CD4-positive, alpha-beta T cell treated with Interleukin-15 for 1 hour (primary cell): ENCODE measurements around the gene ARL6IP4.
A peak's percentile ranks its signal among the peaks of the same experiment; 100 is the strongest.
"Not testable (repeated sequence)": the region's sequence is repeated elsewhere in the genome, so short reads cannot be mapped to it uniquely, and the experiment has no call there.

Experiments
- DNase-seq: peaks from one replicate; pipeline ENCODE4 v3.0.0-alpha.2; 2020

ARL6IP4 gene

DNA sequence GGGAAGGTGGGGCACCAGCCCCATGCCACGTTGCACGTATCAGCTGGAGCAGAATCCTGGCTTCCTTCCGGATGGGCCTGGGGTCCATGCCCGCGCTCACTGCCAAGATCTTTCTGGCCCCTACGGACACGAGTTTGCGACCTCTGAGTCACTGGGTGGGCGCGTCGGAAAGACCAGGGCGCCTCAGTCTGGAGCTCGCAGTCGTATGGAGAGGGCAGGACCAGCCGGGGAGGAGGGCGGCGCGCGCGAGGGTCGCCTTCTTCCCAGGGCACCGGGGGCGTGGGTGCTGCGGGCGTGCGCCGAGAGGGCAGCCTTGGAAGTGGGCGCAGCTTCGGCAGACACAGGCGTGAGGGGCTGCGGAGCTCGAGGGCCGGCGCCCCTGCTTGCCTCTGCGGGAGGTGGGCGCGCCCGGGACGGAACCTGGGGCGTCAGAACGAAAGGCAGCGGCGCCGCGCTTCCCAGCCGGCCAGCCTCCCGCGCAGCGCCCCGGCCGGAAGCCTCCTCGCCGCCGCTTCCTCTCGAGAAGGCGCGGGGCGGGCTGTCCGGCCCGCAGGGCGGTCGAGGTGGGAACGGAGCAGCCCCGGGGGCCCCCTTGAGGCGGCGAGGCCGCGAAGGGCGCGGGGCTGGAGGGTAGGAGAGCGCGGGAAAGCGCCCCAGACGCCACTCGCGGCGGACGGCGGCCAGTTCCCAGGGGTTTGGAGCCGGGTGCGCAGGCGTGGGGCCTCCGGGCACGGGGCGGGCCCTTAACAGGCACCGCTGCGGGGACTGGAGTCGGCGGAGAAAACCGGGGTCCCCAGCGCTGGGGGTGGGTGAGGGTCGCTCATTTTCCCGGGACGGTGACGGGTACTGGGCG, at the start of gene ARL6IP4:
TSS of gene ARL6IP4 (plus strand) at position 499 of the 853 bp plus-strand sequence. CDS start 459 bp downstream, outside the sequence.
- DNase-seq, result peak; percentile 62

DNA sequence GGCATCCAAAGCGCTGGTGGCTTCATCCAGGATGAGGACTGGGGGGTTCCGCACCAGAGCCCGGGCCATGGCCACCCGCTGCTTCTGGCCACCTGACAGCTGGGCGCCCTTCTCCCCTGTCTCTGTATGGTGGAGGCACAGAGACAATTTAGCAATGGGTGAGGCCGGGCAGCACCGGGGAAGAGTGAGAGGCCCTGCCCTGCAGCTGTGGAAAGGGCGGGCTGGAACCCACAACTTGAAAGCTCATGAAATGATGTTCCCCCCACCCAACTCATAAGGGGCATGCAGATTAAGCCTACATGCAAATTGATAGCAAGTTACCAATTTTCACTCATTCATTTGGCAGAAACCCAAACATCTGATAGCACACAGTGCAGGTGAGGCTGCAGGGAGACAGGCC, 48.3 kb upstream of the ARL6IP4 start:
- no peak for DNase-seq

DNA sequence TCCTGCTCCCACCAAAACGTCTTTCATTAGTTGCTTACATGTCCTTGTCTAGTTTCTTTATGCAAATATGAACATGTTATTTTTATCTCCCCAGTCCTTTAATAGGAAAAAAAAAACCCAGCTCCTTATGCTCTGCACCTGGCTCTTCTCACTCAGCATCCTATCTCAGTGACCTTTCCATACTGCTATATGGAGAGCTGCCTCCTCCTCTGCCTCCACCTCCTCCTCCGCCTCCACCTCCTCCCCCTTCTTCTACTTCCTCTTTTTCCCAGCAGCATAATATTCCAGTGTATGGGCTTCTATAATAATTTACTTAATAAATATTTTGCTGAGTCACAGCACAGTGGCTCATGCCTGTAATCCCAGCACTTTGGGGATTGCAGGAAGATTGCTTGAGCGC, 45.8 kb upstream of the ARL6IP4 start:
- DNase-seq, result no peak

DNA sequence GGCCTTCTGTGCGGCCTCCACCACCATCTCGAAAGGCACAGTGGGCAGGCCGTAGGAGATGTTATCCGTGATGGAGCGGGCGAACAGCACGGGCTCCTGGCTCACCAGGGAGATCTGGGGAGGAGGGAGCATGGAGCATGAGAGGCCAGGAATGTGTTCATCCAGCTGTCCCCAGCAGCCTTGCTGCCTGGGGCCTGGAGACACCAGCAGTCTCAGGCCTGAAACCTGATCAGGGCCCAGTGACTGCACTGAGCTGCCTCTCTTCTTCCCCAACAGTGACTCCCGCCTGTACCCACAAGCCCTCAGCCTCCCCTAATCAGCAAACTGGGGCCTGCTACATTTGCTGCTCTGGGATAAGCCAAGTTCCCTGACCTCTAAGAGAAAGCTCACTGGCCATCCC, 45.2 kb upstream of the ARL6IP4 start:
- no peak for DNase-seq

DNA sequence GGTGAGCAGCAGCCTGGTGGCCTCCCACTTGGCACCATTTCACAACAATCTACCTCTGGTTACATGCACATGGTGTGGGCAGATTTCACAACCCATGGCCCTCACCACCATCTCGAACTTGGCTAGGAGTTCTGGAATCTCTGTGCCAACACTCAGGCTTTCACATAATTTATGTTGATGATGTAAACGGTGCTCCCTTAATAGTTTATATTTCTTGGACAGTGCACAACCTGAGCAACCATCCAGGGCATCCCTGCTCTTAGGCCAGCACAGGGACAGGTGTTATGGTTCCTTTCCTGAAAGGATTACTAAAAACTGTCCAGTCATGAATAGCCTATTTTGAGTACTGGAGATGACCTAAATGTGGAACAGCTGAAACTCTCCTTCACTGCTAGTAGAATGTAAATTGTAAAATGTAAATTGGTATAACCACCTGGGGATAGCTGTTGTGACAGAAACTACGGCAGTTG, 42.8 kb upstream of the ARL6IP4 start:
- DNase-seq, result no peak

DNA sequence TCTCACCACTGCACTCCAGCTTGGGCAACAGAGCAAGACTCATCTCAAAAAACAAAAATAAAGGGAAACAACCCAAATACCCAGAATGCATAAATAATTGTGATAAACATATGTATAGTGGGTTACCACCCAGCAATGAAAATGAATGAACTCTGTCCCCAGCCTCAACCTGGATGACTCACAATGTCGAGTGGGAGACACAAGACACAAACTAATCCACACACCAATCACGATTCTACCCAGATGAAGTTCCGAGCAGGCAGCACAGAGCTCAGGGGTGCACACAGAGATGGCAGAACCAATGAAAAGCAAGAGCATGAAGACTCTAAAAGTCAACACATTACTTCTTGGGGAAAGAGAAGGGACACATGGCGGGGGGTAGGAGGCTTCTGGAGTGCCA, 41.4 kb upstream of the ARL6IP4 start:
- no peak for DNase-seq

DNA sequence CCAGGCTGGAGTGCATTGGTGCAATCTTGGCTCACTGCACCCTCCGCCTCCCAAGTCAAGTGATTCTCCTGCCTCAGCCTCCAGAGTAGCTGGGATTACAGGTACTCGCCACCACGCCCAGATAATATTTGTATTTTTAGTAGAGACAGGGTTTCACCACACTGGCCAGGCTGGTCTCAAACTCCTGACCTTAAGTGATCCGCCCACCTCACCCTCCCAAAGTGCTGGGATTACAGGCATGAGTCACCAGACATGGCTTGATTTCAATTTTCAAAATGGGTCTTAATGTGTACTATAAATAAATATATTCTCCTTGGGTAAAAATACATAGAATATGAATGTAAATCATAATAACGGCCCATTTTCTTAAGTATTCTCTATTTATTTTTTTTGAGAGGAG, 39.1 kb upstream of the ARL6IP4 start:
- DNase-seq, result not testable (repeated sequence)

DNA sequence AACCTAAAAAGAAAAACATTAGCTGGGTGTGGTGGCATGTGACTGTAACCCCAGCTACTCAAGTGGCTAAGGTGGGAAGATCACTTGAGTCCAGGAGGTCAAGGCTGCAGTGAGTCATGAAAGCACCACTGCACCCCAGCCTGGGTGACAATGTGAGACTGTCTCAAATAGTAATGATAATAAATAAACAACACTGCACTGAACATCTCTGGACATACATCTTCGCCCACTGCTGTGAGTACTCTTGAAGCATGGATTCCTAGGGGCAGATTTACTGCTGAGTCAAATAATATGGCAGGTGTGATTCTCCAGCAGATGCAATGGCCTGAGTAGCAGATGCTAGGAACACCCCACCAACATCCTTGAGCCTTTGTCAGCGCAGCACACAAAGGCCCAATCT, 37.8 kb upstream of the ARL6IP4 start:
- no peak for DNase-seq

DNA sequence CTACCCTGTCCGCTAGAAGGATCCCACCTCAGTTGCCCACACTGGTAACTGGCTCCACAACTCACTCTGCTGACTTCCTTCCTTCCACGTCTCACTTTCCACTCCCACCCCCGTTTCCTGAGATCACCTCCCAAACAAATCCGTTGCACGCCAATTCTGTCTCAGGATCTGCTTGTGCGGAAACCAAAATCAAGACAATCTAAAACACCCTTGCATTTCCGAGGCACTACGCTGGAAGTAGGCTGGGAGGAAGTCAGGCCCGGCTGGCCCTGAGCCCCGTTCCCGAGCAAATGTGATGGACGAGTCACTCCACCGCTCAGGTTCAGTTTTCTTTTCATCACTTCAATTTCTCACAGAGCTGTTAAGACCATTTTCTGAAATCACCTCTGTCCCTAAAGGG, 37.3 kb upstream of the ARL6IP4 start:
- no peak for DNase-seq

DNA sequence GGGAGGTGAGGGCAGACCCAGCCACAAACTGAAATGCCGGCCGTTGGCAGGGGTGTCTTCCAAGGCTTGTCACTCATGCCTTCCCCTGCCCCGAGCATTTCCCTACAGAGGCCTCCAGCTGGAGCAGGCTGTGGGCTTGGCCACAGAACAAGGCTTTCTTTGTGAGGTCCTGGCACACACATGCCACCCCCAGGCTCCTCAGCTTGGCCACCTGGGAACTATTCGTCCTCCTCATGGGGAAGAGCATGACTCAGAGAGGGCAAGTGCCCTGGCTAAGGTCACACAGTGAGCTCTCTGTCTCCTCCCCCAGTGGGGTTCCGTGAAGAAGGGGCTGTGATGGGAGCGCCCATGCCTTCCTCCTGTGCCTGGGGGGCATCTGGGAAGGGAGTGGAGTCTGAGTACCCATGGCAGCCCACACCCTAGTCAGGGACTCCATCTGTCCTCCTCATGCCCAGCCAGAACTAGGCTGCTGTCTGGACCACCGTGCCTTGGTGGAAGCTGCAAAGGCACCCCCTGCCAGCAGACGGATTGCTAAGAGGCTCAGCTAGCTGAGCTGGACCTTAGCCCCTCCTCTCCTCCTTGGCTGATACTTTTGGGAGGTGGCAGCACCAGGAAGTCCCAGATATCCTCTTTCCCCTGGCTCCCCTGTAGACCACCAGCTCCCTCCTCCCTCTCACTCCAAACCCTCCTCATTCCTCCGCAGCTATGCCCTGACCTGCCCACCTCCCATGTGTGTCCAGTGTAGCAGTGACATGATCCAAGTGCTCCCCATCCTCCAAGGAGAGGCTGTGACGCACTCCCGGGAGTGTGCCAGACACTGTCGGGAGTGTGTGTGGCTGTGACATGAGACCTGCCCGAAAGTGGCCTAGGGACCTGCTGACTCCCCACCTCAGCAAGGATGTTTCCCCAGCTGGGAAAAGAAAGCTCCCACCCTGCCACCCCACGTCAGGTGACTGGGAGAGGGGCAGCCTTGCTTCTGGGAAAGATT, 35.6 kb upstream of the ARL6IP4 start:
- DNase-seq, result no peak

DNA sequence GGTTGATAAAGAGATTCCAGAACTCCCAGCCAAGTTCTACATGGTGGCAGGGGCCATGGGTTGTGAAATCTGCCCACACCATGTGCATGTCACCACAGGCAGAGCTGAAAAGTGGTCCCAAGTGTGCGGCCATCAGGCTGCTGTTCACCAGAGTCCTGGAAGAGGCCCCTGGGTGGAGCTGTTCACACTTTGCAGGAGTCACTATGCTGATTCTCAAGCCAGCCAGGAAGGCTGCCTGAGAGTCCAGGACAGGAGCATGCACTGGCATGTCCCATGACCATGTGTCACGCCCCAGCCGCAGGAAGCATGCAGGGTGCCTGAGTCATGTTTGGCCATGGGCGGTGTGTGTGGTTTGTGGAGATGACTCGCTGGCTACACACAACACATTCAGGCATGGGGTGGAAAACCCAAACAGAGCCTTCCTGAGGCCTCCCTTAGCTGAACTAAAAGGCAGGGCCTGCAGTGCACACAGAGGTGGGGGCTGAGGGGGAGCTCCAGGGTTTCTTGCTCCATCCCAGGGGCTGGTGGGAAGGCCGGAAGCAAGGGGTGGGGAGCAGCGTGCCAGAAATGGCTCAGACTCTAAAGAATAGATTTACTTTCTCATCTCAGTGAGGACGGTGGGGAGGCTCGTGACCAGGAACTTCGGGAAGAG, 33.7 kb upstream of the ARL6IP4 start:
- DNase-seq, result peak; percentile 89

DNA sequence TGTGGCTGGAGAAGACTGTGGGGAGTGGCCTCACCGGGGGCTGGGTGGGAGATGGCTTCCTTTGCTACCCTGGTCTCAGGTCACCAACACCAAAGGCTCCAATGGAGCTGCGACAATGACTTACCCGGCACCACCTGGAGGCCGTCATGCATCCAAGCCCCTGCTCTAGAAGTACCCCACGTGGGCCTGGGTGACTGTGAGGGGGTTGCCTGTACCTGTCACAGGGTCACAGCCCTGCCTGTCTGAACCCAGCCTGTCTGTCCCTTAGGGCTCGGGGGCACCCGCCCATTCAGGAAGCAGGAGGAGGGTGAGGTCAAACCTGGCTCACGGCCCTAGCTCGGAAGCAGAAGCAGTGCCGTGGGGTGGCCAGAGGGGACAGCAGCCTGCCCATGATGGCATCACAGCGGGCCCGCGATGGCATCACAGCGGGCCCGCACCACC, 33.1 kb upstream of the ARL6IP4 start:
- peak; percentile 58 for DNase-seq

DNA sequence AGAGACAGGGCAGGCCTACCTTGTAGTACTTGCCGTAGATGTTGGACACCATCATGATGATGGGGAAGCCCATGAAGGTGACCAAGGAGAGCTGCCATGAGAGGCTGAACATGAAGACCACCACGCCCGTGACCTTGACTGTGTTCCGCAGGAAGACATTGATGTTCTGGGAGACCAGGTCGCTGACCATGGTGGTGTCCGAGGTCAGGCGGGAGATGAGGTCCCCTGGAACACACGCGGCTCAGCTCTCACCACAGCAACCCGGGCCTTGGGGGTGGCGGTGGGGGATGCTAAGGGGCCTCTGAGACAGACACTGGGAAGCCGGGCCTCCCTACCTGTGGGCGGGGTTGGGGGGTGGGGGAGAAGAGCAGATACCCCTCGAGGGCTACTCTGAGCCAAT, 31.9 kb upstream of the ARL6IP4 start:
- no peak for DNase-seq

DNA sequence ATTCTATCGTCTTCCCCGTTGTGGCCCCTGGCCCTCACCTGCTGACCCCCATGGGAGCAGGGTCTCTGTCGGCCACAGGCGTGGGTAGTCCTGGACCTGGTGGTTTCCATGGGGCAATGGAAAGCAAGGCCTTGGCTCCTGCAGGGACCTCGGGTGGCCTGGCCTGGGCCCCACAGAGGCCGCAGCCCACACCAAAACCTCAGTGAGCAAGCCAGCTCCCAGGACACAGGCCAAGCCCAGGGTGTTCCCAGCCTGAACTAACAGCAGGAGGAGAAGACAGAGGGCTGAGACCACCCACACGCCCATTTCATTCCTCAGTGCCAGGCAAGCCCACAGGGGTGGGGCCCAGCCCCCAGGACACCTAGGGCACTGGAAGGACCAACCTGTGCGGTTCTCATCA, 31.1 kb upstream of the ARL6IP4 start:
- DNase-seq, result no peak

DNA sequence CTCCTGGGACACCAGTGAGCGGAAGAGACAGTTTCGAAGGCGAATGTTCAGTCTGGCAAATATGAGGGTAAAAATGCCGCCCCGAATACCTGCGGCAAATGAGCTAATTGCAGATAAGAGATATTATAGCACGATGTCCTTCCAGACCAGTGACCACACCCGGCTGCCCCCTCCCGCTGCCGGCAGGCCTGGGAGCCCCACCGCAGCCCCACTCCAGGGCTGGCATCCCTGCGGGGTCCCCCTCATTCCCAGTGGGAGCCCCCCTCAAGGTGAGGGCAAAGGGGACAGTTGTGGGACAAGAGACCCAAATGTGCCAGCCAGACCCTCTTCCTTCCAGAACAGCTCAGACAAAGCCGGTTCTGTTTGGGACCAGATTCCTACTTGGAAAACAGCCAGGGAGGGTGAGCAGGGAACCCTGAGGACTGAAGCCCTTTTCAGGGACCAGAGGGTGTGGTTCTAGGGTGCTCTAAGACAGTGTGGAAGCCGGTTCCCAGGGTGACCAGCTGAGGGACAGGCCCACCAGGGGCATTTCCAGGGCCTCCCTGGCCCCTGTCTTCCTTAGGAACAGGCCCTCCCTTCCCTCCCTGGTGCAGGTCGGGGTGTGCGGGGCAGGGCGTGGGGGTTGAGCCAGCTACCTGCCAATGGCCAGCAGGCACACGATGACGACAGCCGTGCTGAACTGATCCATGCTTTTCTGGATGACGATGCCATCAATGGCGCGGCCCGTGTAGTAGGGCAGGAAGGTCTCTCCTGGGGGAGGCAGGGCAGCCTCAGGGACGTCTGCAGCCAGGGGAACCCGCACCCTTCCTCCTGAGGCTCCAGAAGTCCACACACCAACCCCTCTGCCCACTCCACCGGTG, 30.4 kb upstream of the ARL6IP4 start:
- no peak for DNase-seq

DNA sequence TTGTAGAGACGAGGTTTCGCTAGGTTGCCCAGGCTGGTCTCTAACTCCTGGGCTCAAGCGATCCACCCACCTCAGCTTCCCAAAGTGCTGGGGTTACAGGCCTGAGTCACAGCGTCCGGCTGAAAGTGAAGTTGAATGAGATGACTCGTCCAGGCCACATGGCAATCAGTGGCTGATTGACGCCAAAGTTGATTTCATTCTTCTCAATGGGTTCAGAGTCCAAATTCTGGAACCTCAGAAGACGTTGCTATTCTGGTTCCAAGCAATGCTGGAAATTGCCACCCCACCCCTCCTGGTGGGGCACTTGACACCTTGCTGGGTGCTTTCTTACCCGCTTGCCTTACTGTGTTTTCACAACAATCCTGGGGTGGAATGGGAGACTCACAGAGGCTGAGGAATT, 29.1 kb upstream of the ARL6IP4 start:
- DNase-seq, result no peak

DNA sequence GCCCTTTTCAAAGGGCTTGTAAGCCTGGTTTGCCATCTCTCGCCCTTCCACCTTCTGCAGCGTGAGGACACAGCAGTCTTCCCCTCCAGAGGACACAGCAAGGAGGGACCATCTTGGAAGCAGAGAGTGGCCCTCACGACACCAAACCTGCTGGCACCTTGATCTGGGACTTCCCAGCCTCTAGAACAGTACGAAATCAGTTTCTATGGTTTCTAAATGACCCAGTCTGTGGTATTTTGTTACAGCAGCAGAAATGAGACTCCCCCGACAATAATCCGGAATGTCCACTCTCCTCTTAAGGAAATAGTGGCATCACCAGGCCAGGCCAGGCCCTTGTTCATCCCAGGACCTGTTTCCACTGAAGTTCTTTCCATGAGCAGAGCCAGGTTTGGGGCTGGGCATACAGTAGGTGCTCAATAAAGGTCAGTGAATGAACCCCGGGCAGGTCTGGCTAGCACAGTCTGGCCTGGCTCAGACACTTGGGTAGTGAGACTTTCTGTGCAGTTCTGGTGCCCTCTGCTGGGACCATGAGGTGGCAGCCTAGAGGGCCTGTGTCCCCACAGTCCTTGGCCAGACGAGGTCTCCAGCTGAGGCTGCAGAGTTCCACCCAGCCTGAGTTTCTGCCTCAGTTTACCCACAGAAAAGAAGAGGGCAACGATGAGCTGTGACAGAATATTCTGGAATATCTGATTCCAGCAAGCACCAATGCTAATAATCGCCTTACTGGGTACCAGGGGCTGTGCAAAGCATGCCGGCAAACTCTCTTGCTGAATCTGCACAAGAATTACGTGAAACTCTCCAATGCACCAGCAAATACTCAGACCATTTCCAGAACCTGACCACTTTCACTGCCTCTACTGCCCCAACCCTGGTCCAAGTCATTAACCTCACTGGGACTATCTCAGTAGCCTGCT, 28.2 kb upstream of the ARL6IP4 start:
- peak; percentile 78 for DNase-seq

DNA sequence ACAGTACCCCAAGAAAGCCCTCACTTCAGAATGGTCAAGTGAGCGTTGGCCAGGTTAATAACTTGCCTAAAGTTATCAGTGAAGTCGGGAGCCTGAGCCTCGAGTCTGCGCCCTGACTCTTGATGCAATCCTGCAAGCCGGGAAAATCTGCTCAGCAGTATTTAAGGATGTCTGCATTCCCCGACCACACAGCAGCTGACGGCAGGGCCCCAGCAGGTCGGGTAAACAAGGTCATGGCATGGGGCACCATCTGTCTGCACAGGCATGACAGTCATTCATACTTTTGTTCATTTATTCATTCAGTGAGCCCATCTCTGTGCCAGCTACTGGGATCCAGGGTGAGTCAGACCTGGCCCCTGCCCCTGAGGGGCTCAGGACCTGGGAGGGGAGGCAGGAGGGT, 25.3 kb upstream of the ARL6IP4 start:
- no peak for DNase-seq

DNA sequence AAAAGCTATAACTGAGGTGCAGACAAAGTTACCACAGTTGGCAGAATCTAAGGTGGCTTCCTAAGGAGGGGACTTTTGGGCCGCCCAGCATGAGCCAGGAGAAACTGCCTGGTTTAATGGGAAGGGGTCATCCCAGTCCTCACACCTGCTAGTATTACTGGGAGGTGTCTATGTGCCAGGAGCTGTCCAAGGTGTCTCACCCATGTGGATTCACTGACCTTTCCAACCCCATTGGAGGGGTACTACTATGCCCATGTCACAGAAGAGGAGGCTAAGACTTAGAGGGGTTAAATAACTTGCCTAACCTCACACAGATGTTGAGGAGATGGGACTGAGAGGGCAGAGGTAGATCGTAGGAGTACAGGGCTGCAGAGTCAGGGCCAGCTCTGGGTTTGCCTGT, 24.4 kb upstream of the ARL6IP4 start:
- DNase-seq, result no peak

DNA sequence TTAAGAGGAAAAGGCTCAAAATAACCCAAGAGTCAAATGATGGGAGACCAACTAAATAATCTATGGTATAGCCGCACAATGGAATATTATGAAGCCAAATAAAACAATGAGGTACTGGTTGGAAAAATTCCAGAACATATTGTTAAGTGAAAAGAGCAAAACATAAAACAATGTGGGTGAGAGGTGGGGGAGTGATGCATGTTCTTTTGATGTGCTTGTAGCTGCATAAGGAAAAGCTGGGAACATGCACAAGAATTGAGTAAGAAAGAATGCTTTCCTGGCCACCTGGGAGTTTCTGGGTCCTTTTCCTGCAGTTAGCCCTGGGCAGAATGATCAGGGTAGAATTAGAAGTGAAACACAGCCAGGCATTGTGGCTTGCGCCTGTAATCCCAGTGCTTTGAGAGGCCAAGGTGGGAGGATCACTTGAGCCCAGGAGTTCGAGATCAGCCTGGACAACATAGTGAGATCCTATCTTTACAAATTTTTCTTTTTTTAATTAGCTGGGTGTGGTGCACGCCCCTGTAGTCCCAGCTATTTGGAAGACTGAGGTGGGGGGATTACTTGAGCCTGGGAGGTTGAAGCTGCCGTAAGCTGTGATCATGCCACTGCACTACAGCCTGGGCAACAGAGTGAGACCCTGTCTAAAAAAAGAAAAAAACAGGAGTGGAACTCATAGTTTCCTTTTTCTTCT, 22.1 kb upstream of the ARL6IP4 start:
- no peak for DNase-seq
